HPDE6-E6E7 (cell line): ENCODE data around the gene CSRP2.
A peak's percentile ranks its signal among the peaks of the same experiment; 100 is the strongest.

ENCODE experiments used
- DNase-seq: peaks from one replicate; pipeline ENCODE4 v3.0.0; 2011; ENCODE audit warnings: missing footprints; ENCODE audit errors: extremely low spot score

Gene CSRP2

GRCh38 chr12:76878899-76879709 is at the start of gene CSRP2:
Gene CSRP2 (minus strand): TSS chr12:76879019. CDS start chr12:76866260, 12,759 bp downstream.
- peak; percentile 79 for DNase-seq

- DNase-seq: no peak
Observed at GRCh38 chr12:76927170-76927784, 48.5 kb upstream of the CSRP2 start.

DNA sequence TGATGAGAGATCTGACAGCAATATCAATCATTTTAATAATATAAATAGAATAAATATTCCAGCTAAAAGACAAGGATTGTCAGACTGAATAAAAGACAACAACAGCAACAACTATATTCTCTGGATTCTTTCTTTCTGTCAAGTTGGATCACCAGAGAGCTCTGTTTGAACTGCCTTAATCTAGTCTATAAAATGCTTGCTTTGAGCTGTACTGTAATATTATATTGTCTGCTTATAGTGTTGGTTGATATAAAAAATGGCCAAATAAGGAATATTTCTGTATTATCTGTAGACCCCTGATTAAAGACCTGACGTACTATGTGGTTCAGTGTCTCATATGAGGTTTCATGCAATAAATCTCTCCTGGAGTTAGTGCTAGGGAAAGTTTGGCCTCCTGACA is 46.3 kb upstream of the CSRP2 start:
- DNase-seq: no peak

DNA sequence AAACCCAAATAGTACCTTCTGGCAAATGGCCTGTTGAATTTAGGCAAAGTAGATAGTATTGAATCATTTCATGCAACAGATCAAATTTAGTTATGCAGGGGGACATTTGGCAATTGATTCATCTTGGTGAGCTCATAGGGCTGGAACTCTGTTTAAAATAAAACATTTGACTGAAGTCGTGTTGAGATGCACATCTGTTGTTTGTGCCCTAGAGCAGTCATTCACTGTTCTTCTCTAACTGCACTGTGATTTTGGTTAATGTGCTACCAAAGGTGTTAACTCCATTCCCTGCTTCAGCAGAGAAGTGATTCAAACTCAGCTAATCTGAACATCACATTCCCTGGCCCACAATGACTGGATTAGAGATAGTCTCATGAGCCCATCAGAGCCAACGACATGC is 44.0 kb upstream of the CSRP2 start:
- no peak for DNase-seq

GRCh38 chr12:76921891-76922664 is 43.3 kb upstream of the CSRP2 start:
- DNase-seq: no peak

DNA sequence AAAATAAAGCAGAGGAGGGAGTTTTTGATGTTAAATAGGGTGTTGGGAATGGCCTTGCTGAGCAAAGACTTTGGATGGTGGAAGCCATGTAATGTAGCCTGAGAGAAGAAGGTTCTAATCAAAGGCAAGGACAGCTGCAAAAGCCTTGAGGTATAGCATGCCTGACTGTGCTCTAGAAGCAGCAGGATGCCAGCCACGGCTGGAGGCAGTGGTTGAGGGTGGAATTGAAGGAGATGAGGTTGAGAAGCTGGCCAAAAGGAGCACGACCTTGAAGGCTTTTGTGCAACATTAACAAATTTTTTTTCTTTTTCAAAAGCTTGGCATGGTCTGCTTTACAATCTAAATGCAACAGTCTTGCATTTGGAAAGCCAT is 42.3 kb upstream of the CSRP2 start:
- no peak for DNase-seq

DNA sequence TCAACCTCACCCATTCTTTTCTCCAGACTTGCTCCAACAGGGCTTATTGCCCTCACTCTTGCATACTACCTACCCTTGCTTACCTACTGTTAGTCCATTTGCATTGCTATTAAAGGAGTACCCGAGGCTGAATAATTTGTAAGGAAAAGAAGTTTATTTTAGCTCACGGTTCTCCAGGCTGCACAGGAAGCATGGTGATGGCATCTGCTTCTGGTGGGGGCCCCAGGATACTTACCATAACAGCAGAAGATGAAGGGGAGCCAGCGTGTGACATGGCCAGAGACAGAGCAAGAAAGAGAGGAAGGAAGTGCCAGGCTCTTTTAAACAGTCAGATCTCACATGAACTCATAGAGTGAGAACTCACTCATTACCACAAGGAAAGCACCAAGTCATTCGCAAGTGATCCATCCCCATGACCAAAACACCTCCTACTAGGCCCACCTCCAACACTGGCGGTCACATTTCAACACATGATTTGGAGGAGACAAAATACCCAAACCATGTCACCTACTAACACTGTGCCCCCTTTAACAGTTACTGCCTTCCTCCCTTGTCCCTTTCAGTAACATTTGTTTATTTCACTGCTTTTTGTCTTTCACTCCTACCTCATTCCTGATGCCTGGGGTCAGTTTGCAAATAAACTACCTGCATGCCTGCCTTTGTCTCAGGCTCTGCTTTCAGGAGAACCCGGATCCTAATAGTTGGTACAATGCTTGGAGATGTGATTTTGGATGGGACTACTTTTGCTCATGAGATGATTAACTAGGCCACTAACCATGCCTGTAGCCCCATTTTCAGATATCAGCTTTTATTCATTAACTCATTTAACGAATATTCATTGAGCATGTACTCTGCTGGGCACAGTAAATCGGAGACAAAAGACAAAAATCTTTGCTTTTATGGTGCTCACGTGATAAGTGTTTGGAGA is 41.6 kb upstream of the CSRP2 start:
- DNase-seq: no peak

GRCh38 chr12:76919383-76920171 is 40.8 kb upstream of the CSRP2 start:
- DNase-seq: no peak

DNA sequence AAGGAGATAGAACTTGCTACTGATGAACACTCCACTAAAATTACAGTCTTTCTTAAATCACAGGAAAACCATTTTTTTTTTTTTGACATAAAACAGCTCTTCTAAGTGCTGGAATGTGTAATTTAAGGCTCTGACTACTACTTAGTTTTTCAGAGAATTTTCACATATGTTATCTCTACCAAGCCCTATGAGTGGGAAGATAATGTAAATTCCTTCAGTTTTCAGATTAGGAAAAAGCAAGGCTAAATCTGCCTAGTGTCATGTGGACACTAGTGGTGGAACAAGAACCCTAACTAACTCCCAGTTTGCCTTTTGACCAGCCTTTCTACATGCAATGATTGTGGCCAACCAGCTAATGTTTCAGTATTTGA is 37.3 kb upstream of the CSRP2 start:
- no peak for DNase-seq

DNA sequence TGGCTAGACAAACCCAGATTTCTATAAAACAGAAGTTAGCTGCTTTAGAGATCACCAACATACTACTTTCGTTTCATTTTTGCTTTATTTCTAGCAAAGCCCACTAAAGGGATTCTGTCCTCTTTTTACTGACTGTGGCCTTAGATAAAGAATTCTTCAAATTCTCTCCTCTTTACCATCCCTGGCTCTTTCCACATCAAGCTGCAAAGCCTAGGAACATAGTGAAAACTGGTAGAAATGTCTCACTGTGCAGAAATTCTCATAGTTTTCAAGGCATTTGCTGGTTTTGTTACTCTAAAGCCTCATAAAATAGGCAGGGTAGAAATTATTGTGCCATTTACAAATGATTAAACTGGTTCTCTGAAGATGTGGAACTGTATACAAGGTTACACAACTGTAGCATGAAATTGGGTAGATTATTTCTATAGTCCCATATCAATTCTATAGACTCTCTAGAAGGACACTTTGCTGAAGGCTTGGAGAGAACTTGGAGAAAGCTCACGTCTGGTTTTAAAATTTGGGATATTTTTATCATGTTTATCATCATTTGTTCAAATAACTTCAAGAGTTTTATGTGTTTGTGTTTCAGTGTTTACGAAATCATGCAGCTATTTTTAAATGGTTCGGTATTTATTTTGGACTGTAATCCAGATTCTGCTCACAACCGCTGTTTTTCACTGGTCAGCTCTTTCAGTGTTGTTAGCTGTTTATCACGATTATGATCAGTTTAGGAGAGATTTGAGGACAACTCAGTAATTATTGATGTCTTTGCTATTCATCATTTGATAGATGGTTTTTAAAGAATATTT is 36.7 kb upstream of the CSRP2 start:
- no peak for DNase-seq

DNA sequence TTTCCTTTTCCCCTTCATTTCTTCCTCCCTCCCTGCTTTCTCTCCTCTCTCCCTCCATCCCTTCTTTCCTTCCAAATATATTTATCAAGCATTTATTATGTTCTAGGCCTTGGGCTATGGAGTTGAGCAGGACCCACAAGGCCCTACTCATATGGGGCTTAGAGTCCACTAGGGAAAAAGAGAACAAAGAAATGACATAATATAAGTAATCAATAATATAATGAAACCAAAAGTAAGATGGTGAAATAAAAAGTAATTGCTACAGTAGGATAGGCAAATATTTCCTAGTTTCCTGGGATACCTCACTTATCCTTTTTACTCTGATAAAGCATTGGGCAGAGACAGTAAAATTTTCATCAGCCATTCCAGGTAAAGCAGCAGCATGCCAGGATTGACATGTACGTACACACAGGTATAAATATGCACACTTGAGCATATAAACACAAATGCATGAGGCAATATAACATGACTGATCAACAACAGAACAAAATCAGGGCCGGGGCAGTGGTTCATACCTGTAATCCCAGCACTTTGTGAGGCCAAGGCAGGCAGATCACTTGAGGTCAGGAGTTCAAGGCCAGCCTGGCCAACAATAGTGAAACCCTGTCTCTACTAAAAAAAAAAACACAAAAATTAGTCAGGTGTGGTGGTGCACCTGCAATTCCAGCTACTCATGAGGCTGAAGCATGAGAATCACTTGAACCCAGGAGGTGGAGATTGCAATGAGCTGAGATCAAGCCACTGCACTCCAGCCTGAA is 35.5 kb upstream of the CSRP2 start:
- DNase-seq: no peak

DNA sequence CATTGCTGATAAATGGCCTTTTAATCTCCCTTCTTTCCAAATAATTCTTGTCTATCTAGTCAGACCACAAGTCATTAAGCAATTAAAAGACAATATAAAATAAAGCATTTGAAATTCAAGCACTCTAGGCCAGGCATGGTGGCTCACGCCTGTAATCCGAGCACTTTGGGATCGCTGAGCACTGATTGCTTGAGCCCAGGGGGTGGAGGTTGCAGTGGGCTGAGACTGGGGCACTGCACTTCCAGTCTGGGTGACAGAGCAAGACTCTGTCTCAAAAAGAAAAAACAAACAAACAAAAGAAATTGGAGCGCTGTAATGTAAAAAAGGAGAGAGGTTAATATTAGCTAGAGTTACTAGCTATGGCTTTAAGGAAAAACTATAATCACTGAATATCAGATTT is 30.5 kb upstream of the CSRP2 start:
- no peak for DNase-seq

DNA sequence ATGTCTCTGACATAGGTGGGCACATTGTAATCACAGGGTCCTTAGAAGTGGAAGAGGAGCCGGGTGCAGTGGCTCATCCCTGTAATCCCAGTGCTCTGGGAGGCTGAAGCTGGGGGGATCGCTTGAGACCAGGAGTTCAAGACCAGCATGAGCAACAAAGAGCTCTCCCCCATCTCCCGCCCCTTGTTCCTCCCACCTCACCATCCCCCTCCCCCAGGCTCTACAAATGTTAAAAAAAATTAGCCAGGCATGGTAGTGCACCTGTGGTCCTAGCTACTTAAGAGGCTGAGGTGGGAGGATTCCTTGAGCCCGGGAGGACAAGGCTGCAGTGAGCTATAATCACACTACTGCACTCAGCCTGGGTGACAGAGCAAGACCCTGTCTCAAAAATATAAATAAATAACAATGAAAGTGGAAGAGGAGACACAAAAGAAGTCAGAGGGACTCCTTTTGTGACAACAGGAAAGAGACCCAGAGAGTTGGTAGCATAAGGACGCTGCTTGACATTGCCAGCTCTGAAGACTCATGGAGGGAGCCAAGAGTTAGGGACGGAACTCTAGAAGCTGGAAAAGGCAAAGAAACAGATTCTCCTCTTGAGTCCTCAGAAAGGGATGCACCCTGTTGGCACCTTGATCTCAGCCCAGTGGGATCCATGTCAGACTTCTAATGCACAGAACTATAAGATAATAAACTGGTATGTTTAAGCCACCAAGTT is 29.6 kb upstream of the CSRP2 start:
- no peak for DNase-seq

DNA sequence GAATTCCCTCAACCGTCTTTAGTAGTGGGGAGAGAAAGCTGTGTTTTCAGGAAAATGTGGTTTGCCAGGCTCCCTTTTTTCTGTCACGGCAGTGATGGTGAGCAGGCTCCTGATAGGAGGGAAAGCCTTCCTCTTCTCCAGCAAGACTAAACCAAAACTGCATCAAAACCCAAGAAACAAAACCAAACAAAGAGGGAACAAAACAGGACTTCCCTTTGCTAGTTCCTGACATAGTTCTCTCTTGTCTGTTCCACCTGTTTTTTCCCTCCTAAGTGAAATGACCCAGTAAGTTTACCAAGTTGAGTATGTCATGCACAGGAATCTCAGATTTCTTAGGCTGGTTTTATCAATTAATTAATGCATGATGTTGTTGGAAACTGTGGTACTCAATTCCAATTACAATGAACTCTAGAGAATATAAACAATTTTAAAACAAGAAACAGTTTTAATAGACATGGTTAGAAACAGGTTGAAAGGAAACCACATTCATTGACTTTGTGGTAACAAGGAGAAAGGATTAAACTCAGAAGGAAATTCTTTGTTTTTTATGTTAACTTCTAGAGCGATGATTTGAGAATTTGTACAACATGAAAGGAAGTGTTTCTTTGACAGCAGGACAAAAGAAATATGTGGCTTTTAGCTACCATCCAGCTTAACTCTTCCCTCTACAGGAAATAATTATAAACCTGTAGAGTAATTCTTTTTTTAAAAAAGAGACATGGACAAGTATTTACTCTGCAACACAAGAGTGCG is 23.0 kb upstream of the CSRP2 start:
- no peak for DNase-seq

- no peak for DNase-seq
Observed at GRCh38 chr12:76899522-76899921, 20.7 kb upstream of the CSRP2 start.

DNA sequence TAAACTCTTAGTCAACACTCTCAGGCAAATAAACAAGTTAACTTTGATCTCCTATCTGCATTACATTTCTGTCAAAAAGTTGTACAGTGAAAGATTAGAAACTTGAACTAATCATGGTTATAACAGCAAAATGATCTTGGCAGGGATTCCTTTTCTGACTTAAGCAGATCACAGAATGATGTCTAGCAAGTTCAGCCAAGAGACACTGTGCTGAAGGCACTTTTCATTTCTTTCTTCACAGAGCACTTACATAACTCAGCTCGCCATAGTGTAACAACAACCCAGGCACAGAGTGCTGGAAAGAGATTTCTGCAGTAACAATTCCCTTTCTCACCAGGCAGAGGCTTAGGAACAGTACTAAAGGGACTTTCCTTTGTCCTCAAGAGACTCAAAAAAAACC is 19.6 kb upstream of the CSRP2 start:
- DNase-seq: no peak

- DNase-seq: no peak
Observed at GRCh38 chr12:76896274-76896673, 17.5 kb upstream of the CSRP2 start.

DNA sequence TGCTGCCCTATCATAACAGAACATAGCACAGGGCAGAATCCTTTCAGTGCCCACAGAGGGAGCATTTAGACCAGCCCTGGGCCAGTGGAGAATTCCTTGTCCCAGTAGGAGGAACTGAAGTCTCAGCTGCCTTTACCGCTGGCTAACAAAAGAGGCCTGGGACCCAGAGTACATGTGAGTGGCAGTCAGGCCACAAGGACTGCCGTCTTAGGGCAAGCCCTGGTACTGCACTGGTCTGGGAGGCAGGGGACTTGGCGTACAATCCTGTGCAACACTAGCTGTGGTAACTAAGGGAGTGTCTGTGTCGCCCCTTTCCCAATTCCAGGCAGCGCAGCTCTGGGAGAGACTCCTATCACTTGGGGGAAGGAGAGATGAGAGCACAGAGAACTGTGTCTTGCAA is 17.0 kb upstream of the CSRP2 start:
- no peak for DNase-seq
